IPS-15b (cell line): Measurements from ENCODE around the gene KIAA2012.

Source experiments
- H3K27me3 ChIP-seq: one replicate; pipeline ENCODE4 v1.6.1; 2013; ENCODE audit warnings: low read length; ENCODE audit not compliant: control insufficient read depth, insufficient read depth
- H3K36me3 ChIP-seq: one replicate; pipeline ENCODE4 v1.6.1; 2013; ENCODE audit warnings: low read length; ENCODE audit not compliant: control insufficient read depth, insufficient read depth
- H3K4me1 ChIP-seq: one replicate; pipeline ENCODE4 v1.6.1; 2013; ENCODE audit warnings: mild to moderate bottlenecking, low read length; ENCODE audit not compliant: control insufficient read depth, insufficient read depth
- H3K4me3 ChIP-seq: one replicate; pipeline ENCODE4 v1.5.1; 2013; ENCODE audit warnings: low read depth, low read length
- H3K9ac ChIP-seq: one replicate; pipeline ENCODE4 v1.6.1; 2013; ENCODE audit warnings: low read depth, mild to moderate bottlenecking, low read length
- H3K9me3 ChIP-seq: one replicate; pipeline ENCODE4 v1.6.1; 2013; ENCODE audit warnings: mild to moderate bottlenecking, low read length; ENCODE audit not compliant: control insufficient read depth, insufficient read depth

Gene KIAA2012

DNA sequence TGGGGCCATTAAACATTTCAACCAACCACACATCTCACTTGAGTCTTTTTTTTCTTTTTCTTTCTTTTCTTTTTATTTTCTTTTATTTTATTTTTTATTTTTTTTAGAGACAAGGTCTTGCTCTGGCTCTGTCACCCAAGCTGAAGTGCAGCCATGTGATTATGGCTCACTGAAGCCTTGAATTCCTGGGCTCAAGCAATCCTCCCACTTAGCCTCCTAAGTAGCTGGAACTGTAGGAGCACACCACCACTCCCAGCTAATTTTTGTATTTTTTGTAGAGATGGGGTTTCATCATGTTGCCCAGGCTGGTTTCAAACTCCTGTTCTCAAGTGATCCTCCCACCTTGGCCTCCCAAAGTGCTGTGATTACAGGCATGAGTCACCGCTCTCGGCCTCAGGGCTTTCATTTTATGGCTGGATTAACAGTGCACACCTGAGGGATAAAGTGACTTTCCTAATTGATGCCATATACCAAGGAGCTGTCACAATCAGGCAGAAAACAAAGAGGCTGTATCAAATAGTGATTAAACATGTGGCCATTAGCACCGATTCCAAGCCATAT, 21.5 kb downstream of the KIAA2012 start:
- Histone ChIP-seq H3K9ac (no peak overlapping the region), H3K4me3 (no peak overlapping the region), H3K4me1 (no peaks in the 10 kb centered on the region), H3K9me3 (no peaks in the 10 kb centered on the region), H3K27me3 (no peaks in the 10 kb centered on the region), H3K36me3 (no peaks in the 10 kb centered on the region)

DNA sequence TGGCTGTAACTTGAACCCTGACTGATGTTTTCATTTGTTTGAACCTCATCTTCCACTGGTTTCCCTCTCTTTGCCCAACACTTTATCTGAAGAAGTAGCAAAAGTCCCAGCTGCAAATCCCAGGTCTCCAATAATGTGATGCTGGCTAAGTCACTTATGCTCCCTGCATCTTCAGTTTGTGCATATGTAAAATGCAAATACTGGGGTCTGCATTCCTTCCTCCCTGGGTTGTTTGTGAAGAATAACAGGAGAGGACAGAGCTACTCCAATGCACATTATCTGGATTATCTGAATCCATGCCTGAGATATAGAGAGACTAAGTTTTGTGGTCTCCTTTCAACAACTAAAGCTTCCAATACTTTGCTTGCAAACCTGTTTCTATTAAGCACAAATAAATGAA, 22.2 kb downstream of the KIAA2012 start:
- no peaks in the 10 kb centered on the region for H3K9me3 ChIP-seq
- H3K4me1 ChIP-seq = no peaks in the 10 kb centered on the region
- no peaks in the 10 kb centered on the region for H3K27me3 ChIP-seq
- no peak overlapping the region for H3K4me3 ChIP-seq
- H3K36me3 ChIP-seq = no peaks in the 10 kb centered on the region
- H3K9ac ChIP-seq = no peak overlapping the region

DNA sequence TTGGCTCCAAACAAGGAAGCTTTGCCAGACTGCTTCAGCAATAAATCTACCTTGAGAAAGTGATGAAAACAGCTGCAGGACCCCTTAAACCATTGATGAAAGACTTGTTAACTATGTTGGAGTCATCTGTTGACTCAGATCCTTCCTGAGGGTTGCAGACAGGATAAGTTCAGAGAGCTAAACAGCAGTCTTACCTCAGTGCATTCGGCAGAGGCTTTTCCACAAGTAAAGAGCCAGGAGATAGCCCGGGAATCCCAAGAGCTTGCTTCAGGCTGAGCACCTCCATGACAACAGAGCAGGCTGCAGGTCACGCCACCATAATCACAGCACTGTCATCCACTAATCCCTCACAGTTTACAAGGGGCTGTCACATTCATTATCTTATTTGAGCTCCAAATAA, 23.7 kb downstream of the KIAA2012 start:
- no peaks in the 10 kb centered on the region for H3K4me1 ChIP-seq
- no peaks in the 10 kb centered on the region for H3K36me3 ChIP-seq
- H3K9ac ChIP-seq = no peak overlapping the region
- H3K27me3 ChIP-seq = no peaks in the 10 kb centered on the region
- H3K9me3 ChIP-seq = no peaks in the 10 kb centered on the region
- no peak overlapping the region for H3K4me3 ChIP-seq

DNA sequence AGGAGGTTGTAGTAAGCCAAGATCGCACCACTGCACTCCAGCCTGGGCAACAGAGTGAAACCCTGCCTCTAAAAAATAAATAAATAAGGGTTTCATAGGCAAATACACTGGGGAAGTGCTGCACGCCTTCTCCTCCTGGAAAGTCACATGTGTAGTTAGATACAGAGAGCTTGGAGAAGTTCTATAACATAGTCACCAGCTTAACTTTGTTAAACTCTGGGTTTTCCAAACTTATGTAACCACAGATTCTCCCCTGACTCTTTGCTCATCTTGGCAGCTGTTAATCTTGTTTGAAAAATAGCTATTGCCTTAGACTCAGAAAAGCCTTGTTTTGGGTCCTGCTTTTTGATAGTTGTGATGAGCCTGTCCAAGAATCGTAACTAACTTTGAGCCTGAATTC, 25.2 kb downstream of the KIAA2012 start:
- H3K4me3 ChIP-seq = no peak overlapping the region
- H3K27me3 ChIP-seq = no peaks in the 10 kb centered on the region
- H3K9me3 ChIP-seq = no peaks in the 10 kb centered on the region
- H3K4me1 ChIP-seq = peaks cover 4% of the 10 kb centered on the region
- H3K36me3 ChIP-seq = no peaks in the 10 kb centered on the region
- no peak overlapping the region for H3K9ac ChIP-seq

DNA sequence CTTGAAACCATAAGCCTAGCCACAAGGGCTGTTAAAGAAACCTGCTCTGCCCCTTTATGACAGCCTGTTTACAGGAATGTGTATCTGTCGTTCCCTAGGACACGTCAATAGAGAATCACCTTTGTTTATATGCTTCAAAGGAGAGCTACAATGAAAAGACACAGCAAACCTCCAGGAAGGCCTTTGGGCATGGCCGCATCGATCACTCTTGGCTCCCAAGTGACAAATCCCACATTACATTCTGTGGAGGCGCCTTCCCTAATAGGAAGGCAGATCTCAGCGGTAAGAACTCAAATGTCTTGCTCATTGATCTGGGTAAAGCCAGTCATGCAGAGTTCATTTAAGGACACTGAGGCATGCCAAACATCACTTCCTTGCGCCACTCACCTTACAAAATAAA, 26.5 kb downstream of the KIAA2012 start:
- H3K36me3 ChIP-seq = no peaks in the 10 kb centered on the region
- no peak overlapping the region for H3K9ac ChIP-seq
- H3K27me3 ChIP-seq = no peaks in the 10 kb centered on the region
- no peak overlapping the region for H3K4me3 ChIP-seq
- H3K9me3 ChIP-seq = no peaks in the 10 kb centered on the region
- peaks cover 4% of the 10 kb centered on the region for H3K4me1 ChIP-seq

DNA sequence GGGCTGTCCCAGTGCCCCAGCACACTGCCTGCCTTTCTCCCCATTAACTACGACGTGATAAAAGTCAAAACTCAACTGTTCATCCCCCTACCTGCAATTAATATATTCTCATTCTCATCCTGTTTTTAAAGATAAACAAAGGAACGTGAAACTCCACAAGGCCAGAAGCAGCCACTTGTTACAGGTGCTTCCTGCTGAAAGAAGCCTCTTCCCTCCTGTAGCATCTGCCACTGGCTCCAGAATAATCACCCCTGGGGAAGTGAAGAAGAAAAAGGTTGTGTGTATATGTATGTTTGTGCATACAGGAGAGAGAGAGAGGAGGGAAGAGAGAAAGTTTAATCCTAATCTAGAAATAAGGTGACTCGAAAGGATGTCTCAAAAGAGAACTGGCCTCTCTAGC, 27.1 kb downstream of the KIAA2012 start:
- Histone ChIP-seq H3K4me1 (peaks cover 4% of the 10 kb centered on the region), H3K36me3 (no peaks in the 10 kb centered on the region), H3K9me3 (no peaks in the 10 kb centered on the region), H3K9ac (no peak overlapping the region), H3K27me3 (no peaks in the 10 kb centered on the region), H3K4me3 (no peak overlapping the region)

DNA sequence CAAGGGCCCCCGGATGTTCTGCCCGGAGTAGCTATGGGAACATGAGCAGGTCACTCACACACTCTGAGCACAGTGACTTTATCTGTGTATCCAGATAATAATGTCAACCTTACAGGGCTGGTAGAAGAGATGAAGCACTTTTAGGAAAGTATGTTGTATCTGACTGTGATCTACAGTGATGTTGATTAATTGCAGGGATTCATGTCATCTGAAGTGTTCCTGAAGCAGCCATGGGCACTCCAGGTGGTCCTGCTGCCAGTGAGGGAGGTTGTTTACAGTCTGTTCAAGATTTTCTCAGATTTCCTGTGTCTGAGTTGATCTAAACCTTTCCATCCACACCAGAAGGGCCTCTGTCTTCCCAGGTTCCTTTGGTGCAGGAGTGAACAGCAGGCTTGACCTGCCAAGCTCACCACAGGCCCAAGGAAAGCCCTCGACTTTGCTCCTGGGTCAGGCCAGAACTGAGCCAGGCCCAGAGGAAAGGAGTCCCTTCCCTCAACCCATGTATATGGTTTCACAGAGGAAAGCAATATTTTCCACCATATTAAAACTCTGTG, 28.0 kb downstream of the KIAA2012 start:
- no peaks in the 10 kb centered on the region for H3K36me3 ChIP-seq
- no peaks in the 10 kb centered on the region for H3K9me3 ChIP-seq
- H3K4me1 ChIP-seq = peaks cover 4% of the 10 kb centered on the region
- H3K4me3 ChIP-seq = no peak overlapping the region
- no peak overlapping the region for H3K9ac ChIP-seq
- H3K27me3 ChIP-seq = no peaks in the 10 kb centered on the region

DNA sequence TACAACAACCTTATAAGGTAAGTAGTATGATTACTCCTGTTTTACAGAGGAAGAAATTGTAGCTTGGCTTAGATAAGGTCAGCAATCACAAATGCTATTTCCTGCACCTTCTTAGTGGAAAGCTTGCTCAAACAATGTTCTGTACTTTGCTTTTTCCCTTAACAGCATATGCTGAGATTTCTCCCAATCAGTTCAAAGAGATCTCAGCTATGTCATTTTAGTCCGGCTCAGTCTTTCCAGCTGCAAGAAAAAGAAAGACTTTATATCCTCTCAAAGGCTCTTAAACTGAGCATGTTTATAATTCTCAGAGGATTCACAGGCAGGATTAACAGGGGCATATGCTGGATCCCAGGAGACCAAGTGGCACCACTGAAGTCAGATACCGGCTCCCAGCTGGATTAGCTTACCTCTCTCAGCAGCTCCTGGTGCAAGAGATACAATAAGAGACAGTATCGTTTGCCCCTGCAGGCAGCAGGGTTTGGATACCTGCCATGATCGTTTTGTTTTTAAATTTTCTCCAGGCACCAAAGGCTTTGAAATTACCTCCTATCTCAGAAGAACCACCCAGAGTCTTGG, 29.5 kb downstream of the KIAA2012 start:
- peaks cover 4% of the 10 kb centered on the region for H3K4me1 ChIP-seq
- no peaks in the 10 kb centered on the region for H3K36me3 ChIP-seq
- H3K9me3 ChIP-seq = no peaks in the 10 kb centered on the region
- H3K4me3 ChIP-seq = no peak overlapping the region
- no peak overlapping the region for H3K9ac ChIP-seq
- no peaks in the 10 kb centered on the region for H3K27me3 ChIP-seq

DNA sequence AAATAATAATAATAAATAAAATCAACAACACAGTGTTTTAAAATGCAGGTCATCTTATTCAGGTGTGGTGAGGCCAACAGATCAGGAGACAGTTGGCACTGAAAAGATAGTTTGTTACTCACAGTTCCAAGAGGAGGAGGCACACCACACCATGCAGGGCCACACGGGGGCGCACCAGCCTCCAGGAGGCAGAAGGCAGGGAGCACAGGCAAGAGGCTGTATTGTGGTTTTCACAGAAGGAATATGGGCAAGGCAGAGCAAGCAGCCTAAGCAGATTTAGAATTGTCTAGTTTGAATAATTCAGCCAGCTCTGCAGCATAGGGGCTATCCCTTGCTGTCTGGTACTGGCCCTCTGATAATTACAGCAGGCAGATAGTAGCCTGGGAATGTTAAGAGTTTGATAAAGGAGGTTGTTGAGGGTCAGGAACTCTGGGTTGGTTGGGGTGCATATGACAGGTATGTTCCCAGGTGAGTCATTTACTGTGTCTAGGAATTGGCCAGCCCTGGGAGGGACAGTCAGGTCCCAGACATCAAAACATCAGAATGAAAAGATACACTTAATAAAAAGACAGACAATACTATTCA, 31.3 kb downstream of the KIAA2012 start:
- no peaks in the 10 kb centered on the region for H3K36me3 ChIP-seq
- H3K9me3 ChIP-seq = no peaks in the 10 kb centered on the region
- H3K4me3 ChIP-seq = no peak overlapping the region
- peaks cover 4% of the 10 kb centered on the region for H3K4me1 ChIP-seq
- no peak overlapping the region for H3K9ac ChIP-seq
- H3K27me3 ChIP-seq = no peaks in the 10 kb centered on the region

DNA sequence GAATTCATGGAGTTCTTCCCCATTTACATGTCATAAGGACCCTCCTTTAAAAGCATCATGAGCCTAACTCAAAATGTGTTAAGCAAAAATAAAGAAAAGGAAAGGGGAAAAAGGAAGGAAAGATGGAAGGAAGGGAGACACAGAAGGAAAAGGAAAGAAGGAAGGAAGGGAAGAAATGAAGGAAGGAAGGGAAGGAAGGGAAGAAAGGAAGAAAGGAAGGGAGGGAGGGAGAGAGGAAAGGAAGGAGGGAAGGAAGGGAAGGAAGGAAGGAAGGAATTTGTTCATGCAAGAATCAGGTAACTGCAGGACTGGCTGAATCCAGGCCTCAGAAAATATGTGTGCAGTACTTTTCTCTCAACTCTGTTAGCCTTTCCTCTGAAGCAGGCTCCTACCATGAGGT, 32.0 kb downstream of the KIAA2012 start:
- H3K9me3 ChIP-seq = no peaks in the 10 kb centered on the region
- H3K4me3 ChIP-seq = no peak overlapping the region
- no peak overlapping the region for H3K9ac ChIP-seq
- no peaks in the 10 kb centered on the region for H3K27me3 ChIP-seq
- H3K36me3 ChIP-seq = no peaks in the 10 kb centered on the region
- peaks cover 4% of the 10 kb centered on the region for H3K4me1 ChIP-seq

DNA sequence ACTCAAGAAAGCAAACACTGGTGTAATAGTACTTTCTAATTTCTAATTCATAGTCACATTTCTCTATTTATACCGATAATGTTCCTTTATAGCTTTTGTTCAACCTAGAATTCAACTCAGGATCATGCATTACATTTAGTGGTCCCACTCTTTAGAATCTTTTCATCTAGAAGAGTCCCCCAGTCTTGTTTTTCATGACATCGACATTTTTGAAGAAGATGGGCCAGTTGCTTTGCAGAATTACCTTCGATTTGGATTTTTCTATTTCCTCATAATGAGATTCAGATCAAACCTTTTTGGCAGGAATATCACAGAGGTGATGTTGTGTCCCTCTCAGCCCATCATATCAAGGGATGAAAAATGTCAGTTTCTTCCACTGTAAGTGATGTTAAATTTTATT, 35.3 kb downstream of the KIAA2012 start:
- no peak overlapping the region for H3K9ac ChIP-seq
- peaks cover 4% of the 10 kb centered on the region for H3K4me1 ChIP-seq
- no peaks in the 10 kb centered on the region for H3K36me3 ChIP-seq
- no peaks in the 10 kb centered on the region for H3K27me3 ChIP-seq
- H3K9me3 ChIP-seq = no peaks in the 10 kb centered on the region
- H3K4me3 ChIP-seq = no peak overlapping the region

DNA sequence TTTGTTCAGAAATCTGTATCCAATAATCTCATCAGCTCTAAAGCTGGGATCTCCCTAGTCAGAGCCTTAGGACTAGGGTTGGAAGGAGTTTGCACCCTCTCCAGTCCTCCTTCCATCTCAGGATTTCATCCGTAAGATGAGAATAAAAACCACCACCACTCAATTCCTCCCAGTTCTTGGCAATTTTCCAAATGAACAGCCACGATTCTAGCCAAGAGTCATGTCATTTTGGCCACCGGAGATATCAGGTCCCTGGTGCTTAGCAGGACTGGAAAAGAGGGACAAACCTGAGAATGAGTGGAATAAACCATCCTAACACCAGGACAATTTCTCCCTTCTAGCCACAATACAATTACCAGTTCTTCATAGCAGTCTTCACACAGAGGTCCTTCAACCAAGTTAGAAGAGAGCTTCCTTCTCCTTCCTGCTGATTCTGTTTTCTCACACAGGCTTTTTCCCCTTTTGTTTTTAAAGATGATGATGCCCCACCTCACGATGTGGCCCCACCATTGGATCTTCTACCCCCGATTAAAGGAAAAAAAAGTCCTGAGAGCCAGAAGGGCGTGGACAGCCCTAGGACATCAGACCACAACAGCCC, 36.2 kb downstream of the KIAA2012 start:
- H3K27me3 ChIP-seq = no peaks in the 10 kb centered on the region
- H3K9ac ChIP-seq = no peak overlapping the region
- H3K4me1 ChIP-seq = peaks cover 8% of the 10 kb centered on the region
- H3K9me3 ChIP-seq = no peaks in the 10 kb centered on the region
- H3K4me3 ChIP-seq = no peak overlapping the region
- H3K36me3 ChIP-seq = no peaks in the 10 kb centered on the region
